K562 (cell line): Measurements from ENCODE around the gene PACSIN2. TPM values are rescaled to one million over a fixed set of nuclear protein-coding genes. Genes with fewer than 3 reads are reported as not detected.

Source experiments
- ATAC-seq: fragments of 200-7000 bp; cut with Tn5 transposase; 3 replicates; pipeline ENCODE4 v1.9.1; 2020; ENCODE audit warnings: moderate library complexity
- BruUV-seq: library from RNA; stranded (reverse); fragments of 400-500 nt; replicated peaks from 2 replicates; lab custom pipeline; 2021; lab: Mats Ljungman, UMichigan
- CTCF ChIA-PET: fragments of 300-600 bp; formaldehyde crosslinking; extraction: SDS; loops from one replicate; lab custom pipeline; 2021; ENCODE audit warnings: low intra/inter-chr PET ratio; lab: Yijun Ruan, JAX
- POLR2A ChIA-PET: fragments of 300-600, 350-650 bp; sonication (Branson Sonifier 250); formaldehyde crosslinking; extraction: SDS; loops from one replicate; lab custom pipeline; 2021; ENCODE audit warnings: antibody characterized with exemption, inconsistent platforms; lab: Yijun Ruan, JAX
- DNase-seq, 4 experiments: peaks; one replicate each; pipeline versions ENCODE4 v3.0.0 to v3.0.0-alpha.2; 2011 to 2018; ENCODE audit warnings: low spot score in 3 of 4, mixed read lengths in 3 of 4; ENCODE audit errors: extremely low read depth in 1 of 4
- FAIRE-seq: peaks from 2 replicates; lab custom pipeline; 2011; peaks lifted over from hg19 to GRCh38; lab: Jason Lieb, UNC
- H2AFZ ChIP-seq: 2 replicates; pipeline ENCODE4 v1.6.0; 2011; ENCODE audit warnings: low read depth, low read length, control low read depth, inconsistent platforms
- H3K27ac ChIP-seq: fragments of 200-600 bp; 3 replicates; pipeline ENCODE4 v1.8.0; 2011; ENCODE audit warnings: low read depth, mild to moderate bottlenecking, control low read depth, inconsistent platforms, low read length, moderate library complexity, mixed read lengths; ENCODE audit errors: extremely low read depth
- H3K27me3 ChIP-seq, 2 experiments: fragments of 300-600 bp in 1 of 2; 2 replicates in 1 of 2; 3 replicates in 1 of 2; pipeline versions ENCODE4 v1.6.0 to v1.8.0; 2011; ENCODE audit warnings: inconsistent platforms in 2 of 2, low read length in 2 of 2, mild to moderate bottlenecking in 1 of 2, mixed read lengths in 1 of 2, moderate library complexity in 1 of 2; ENCODE audit not compliant: control insufficient read depth in 2 of 2, insufficient read depth in 2 of 2
- H3K36me3 ChIP-seq: fragments of 300-600 bp; 3 replicates; pipeline ENCODE4 v1.8.0; 2011; ENCODE audit warnings: mild to moderate bottlenecking, low read length, inconsistent platforms; ENCODE audit not compliant: control insufficient read depth, insufficient read depth
- H3K4me1 ChIP-seq, 2 experiments: fragments of 200-600 bp in 1 of 2; replicated peaks in 1 of 2; 2 replicates in 1 of 2; 3 replicates in 1 of 2; pipeline versions ENCODE4 v1.5.1 to v1.8.0; 2011; ENCODE audit warnings: inconsistent platforms in 2 of 2, low read length in 2 of 2, mild to moderate bottlenecking in 1 of 2, mixed read lengths in 1 of 2, moderate library complexity in 1 of 2; ENCODE audit not compliant: control insufficient read depth in 2 of 2, insufficient read depth in 2 of 2
- H3K4me2 ChIP-seq: 2 replicates; pipeline ENCODE4 v1.6.1; 2011; ENCODE audit warnings: low read length, control low read depth, inconsistent platforms, mixed read lengths; ENCODE audit not compliant: insufficient read depth
- H3K4me3 ChIP-seq: fragments of 200-600 bp; sonication (generic), shearing (Covaris generic); 2 replicates; pipeline ENCODE4 v1.5.1; 2016; ENCODE audit warnings: control low read depth, inconsistent platforms
- H3K79me2 ChIP-seq: fragments of 200-600 bp; 3 replicates; pipeline ENCODE4 v1.8.0; 2011; ENCODE audit warnings: low read length, inconsistent platforms; ENCODE audit not compliant: control insufficient read depth, insufficient read depth
- H3K9ac ChIP-seq, 2 experiments: 2 replicates each; pipeline versions ENCODE4 v1.6.0 to v1.6.1; 2011; ENCODE audit warnings: low read depth in 2 of 2, low read length in 2 of 2, control low read depth in 1 of 2, inconsistent platforms in 1 of 2, mild to moderate bottlenecking in 1 of 2, mixed read lengths in 1 of 2; ENCODE audit not compliant: insufficient read depth in 1 of 2
- H3K9me1 ChIP-seq: one replicate; pipeline ENCODE4 v1.6.0; 2011; ENCODE audit warnings: inconsistent platforms, mild to moderate bottlenecking, low read length, moderate library complexity; ENCODE audit not compliant: control insufficient read depth, insufficient read depth
- H3K9me3 ChIP-seq: replicated peaks from 2 replicates; pipeline ENCODE4 v1.5.1; 2011; ENCODE audit warnings: low read depth, low read length, inconsistent platforms; ENCODE audit not compliant: control insufficient read depth, insufficient read depth
- H4K20me1 ChIP-seq: replicated peaks from 2 replicates; pipeline ENCODE4 v1.6.1; 2011; ENCODE audit warnings: low read length, inconsistent platforms, mixed read lengths; ENCODE audit not compliant: control insufficient read depth, insufficient read depth
- BCL6 ChIP-seq: fragments of 250-450 bp; sonication (Bioruptor Pico); IDR thresholded peaks from 2 replicates; pipeline ENCODE4 v1.4.0; 2020
- CCNT2 ChIP-seq: IDR thresholded peaks from 2 replicates; pipeline ENCODE4 v1.6.1; 2011; ENCODE audit warnings: borderline replicate concordance, low read depth, mild to moderate bottlenecking, moderate library complexity, mixed read lengths, low read length; ENCODE audit not compliant: insufficient read length; ENCODE audit errors: extremely low read depth
- EP400 ChIP-seq: fragments of 450-650 bp; IDR thresholded peaks from 2 replicates; pipeline ENCODE4 v1.6.1; 2017; ENCODE audit warnings: antibody characterized with exemption, mild to moderate bottlenecking, moderate library complexity
- MCM3 ChIP-seq: fragments of 450-650 bp; IDR thresholded peaks from 2 replicates; pipeline ENCODE4 v1.6.1; 2016
- NFRKB ChIP-seq: fragments of 450-650 bp; IDR thresholded peaks from 2 replicates; pipeline ENCODE4 v1.6.1; 2016; ENCODE audit warnings: low read depth
- PHB ChIP-seq: fragments of 250-450 bp; sonication (Bioruptor Pico); IDR thresholded peaks from 2 replicates; pipeline ENCODE4 v1.5.0; 2021
- PHF20 ChIP-seq: fragments of 450-650 bp; IDR thresholded peaks from 2 replicates; pipeline ENCODE4 v1.6.1; 2018; ENCODE audit not compliant: partially characterized antibody
- TSC22D4 ChIP-seq: fragments of 450-650 bp; IDR thresholded peaks from 2 replicates; pipeline ENCODE4 v1.6.1; 2016; ENCODE audit warnings: missing genetic modification characterization, missing biosample characterization, control low read depth
- ZC3H4 ChIP-seq: sonication (generic); formaldehyde crosslinking; IDR thresholded peaks from 2 replicates; pipeline ENCODE4 v1.9.0; 2021; ENCODE audit warnings: missing genetic modification reagents, borderline replicate concordance
- ZFX ChIP-seq: sonication (generic); formaldehyde crosslinking; IDR thresholded peaks from 2 replicates; pipeline ENCODE4 v1.8.0; 2022; ENCODE audit warnings: mild to moderate bottlenecking, missing genetic modification reagents, moderate library complexity
- ZNF197 ChIP-seq: fragments of 200-800 bp; sonication (Bioruptor generic); IDR thresholded peaks from 2 replicates; pipeline ENCODE4 v1.6.1; 2016; ENCODE audit warnings: low read depth, missing genetic modification characterization, missing compliant biosample characterization
- ZNF282 ChIP-seq: sonication (generic); formaldehyde crosslinking; IDR thresholded peaks from 2 replicates; pipeline ENCODE4 v1.8.1; 2023; ENCODE audit warnings: missing genetic modification reagents
- ZNF507 ChIP-seq: conservative IDR thresholded peaks from 2 replicates; pipeline ENCODE4 v1.6.1; 2017; ENCODE audit warnings: missing genetic modification characterization, missing compliant biosample characterization
- ZNF561 ChIP-seq: fragments of 450-650 bp; formaldehyde crosslinking; conservative IDR thresholded peaks from 2 replicates; pipeline ENCODE4 v1.4.0; 2020; ENCODE audit warnings: mild to moderate bottlenecking, moderate library complexity
- ZNF586 ChIP-seq: fragments of 450-650 bp; formaldehyde crosslinking; conservative IDR thresholded peaks from 2 replicates; pipeline ENCODE4 v1.4.0; 2020; ENCODE audit warnings: mild to moderate bottlenecking, moderate library complexity
- ZNF695 ChIP-seq: fragments of 450-650 bp; formaldehyde crosslinking; IDR thresholded peaks from 2 replicates; pipeline ENCODE4 v1.4.0; 2020; ENCODE audit warnings: mild to moderate bottlenecking, moderate library complexity
- ZNF75A ChIP-seq: fragments of 450-650 bp; formaldehyde crosslinking; IDR thresholded peaks from 2 replicates; pipeline ENCODE4 v1.4.0; 2020; ENCODE audit warnings: mild to moderate bottlenecking
- ZNF764 ChIP-seq: fragments of 250-450 bp; sonication (Bioruptor Pico); IDR thresholded peaks from 2 replicates; pipeline ENCODE4 v1.4.0; 2020; ENCODE audit warnings: low read depth, mild to moderate bottlenecking, moderate library complexity
- WGBS: fragments of 100-300 bp; shearing (Covaris generic); methylation state at CpG from one replicate; pipeline ENCODE4 v1.1.6; 2016; ENCODE audit warnings: low coverage, mixed read lengths; ENCODE audit not compliant: insufficient coverage; ENCODE audit errors: missing lambda C conversion rate; 5-methylcytosine and 5-hydroxymethylcytosine counted together
- in situ Hi-C: fragments of 300-500 bp; cut with MboI; formaldehyde crosslinking; loops from 4 replicates; pipeline ENCODE4 v1.15.0; 2018; ENCODE audit warnings: inconsistent platforms, mixed read lengths
- intact Hi-C: fragments of 100-400 bp; cut with micrococcal nuclease; formaldehyde crosslinking; loops from 2 replicates; pipeline ENCODE4 v1.14.2; 2022
- polyA plus RNA-seq, 8 experiments: library from polyadenylated mRNA; depleted of rRNA in 4 of 8; stranded (reverse) in 5 of 8; unstranded in 3 of 8; fragments of >200 nt; fragmentation: Nextera tagmentation in 2 of 8; fragmentation: Illumina TruSeq in 1 of 8; extraction: Ambion mirVana in 2 of 8; extraction: Trizol in 1 of 8; gene quantifications; 2 replicates each; pipeline versions ENCODE4 v1.2.1 to v1.2.3, GENCODE V29; 2011 to 2014; ENCODE audit warnings: inconsistent platforms in 1 of 8, missing spikeins in 1 of 8
- total RNA-seq, 7 experiments: library from RNA; depleted of rRNA in 6 of 7; stranded (reverse); fragments of >200 nt in 6 of 7; fragmentation: Illumina TruSeq in 2 of 7; extraction: Trizol in 2 of 7; gene quantifications; 2 replicates each; pipeline versions ENCODE4 v1.2.1 to v1.2.3, GENCODE V29; 2011 to 2021; ENCODE audit warnings: low replicate concordance in 1 of 7
- TF ChIP-seq, protein P1 (sequence below): fragments of 450-650 bp; formaldehyde crosslinking; IDR thresholded peaks from 2 replicates; pipeline ENCODE4 v1.4.0; 2020; ENCODE audit warnings: mild to moderate bottlenecking, moderate library complexity

The PACSIN2 gene
- total and polyA plus RNA-seq, 9 of the 15 experiments (the other 6 are each of a cell fraction or from before 2014, with no cell fraction given), result 0.45 to 45.1 (median 23.9) TPM

DNA sequence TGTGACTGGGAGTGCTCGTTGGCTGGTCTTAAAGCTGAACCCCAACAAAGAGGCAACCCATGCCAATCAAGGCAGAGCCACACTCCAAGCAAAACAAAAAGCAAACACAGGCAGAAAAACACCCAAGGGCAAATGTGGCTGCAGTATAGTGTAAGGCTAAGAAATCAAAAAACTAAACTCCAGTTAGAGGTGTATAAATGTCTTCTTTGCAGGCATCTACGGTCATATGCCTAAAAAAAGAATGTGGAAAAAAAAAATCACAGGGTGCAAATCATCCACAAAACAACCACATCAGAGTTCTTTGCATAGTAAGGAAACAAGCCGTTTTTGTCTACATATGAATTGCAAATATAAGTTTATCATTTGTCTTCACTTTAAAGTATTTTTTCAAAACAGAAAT lies 185.6 kb downstream of the PACSIN2 start:
- Histone ChIP-seq H3K4me2 (no peak overlapping the region), H3K27ac (no peak overlapping the region), H2AFZ (no peak overlapping the region), H3K36me3 (peaks cover 17% of the 10 kb centered on the region; the same call in 2 of the 3 replicates), H3K4me1 (no peaks in the 10 kb centered on the region), H3K4me3 (no peak overlapping the region), H3K9me1 (no peaks in the 10 kb centered on the region), H3K27me3 (no peaks in the 10 kb centered on the region), H3K9me3 (no peaks in the 10 kb centered on the region), H4K20me1 (no peaks in the 10 kb centered on the region), H3K9ac (no peak overlapping the region), H3K79me2 (no peaks in the 10 kb centered on the region)
- no peak for TF ChIP-seq ZNF507 (tag)
- TF ChIP-seq ZNF561, result no peak
- TF ChIP-seq ZNF586, result no peak
- no peak for TF ChIP-seq BCL6
- TF ChIP-seq CCNT2, result no peak
- no peak for TF ChIP-seq ZNF75A (CRISPR knock-in tag)
- TF ChIP-seq ZFX (CRISPR knock-in tag), result no peak
- no peak for TF ChIP-seq ZNF764
- no peak for TF ChIP-seq TSC22D4
- no peak for TF ChIP-seq PHF20
- TF ChIP-seq ZNF695 (CRISPR knock-in tag), result no peak
- TF ChIP-seq ZNF197 (CRISPR knock-in tag), result no peak
- no peak for TF ChIP-seq ZC3H4 (CRISPR knock-in tag)
- TF ChIP-seq NFRKB, result no peak
- TF ChIP-seq ZNF282 (CRISPR knock-in tag), result no peak
- TF ChIP-seq, protein P1, sequence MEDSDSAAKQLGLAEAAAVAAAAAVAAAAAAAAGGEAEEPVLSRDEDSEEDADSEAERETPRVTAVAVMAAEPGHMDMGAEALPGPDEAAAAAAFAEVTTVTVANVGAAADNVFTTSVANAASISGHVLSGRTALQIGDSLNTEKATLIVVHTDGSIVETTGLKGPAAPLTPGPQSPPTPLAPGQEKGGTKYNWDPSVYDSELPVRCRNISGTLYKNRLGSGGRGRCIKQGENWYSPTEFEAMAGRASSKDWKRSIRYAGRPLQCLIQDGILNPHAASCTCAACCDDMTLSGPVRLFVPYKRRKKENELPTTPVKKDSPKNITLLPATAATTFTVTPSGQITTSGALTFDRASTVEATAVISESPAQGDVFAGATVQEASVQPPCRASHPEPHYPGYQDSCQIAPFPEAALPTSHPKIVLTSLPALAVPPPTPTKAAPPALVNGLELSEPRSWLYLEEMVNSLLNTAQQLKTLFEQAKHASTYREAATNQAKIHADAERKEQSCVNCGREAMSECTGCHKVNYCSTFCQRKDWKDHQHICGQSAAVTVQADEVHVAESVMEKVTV (CRISPR knock-in tag), result no peak
- TF ChIP-seq MCM3, result no peak
- TF ChIP-seq PHB (CRISPR knock-in tag), result no peak
- TF ChIP-seq EP400, result no peak
- ATAC-seq (no peak), FAIRE-seq (no peak), DNase-seq (no peak)
- no TSS peak for BruUV-seq
- intact Hi-C loops, result no loop called here
- 78% methylated on average over 3 of the region's 3 CpGs for WGBS
- CTCF ChIA-PET, result no interaction called here
- in situ Hi-C loops, result no loop called here
- POLR2A ChIA-PET, result no interaction called here
